ENCODE results near the gene ADNP2. TPM values are rescaled to one million over a fixed set of nuclear protein-coding genes. Genes with fewer than 3 reads are reported as not detected.

Gene ADNP2
- total RNA-seq, 2 donors from 2014 or later = 17.5 to 36.0 TPM

DNA sequence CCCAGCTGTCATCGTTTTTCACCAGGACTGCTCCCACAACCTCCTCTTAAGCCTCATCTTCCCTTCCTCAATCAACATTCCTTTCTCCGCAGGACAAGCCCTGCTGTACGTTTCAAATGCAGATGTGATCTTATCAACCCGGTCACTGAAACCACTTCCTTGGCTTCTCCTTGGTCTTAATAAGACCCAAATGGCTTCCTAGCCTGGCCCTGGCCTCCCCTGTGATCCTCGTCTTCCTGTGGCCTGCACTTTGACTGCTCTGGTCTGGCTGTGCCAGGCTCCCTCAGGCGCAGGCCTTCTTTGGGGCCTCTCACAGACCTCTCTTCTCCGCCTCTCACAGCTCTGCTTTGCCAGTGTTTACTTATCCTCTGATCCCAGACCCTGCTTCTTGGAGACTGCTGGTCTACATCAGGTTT, 4.7 kb upstream of the ADNP2 start:
- Histone ChIP-seq H3K4me3 (no peak overlapping the region), H3K27ac (no peak overlapping the region), H3K27me3 (replicated peaks; ENCODE audit: insufficient read depth) (no peaks in the 10 kb centered on the region), H3K4me1 (replicated peaks) (no peaks in the 10 kb centered on the region), H3K9me3 (no peaks in the 10 kb centered on the region), H3K36me3 (no peaks in the 10 kb centered on the region)
- no peak for DNase-seq (ENCODE audit: low spot score)
- TF ChIP-seq CTCF (IDR thresholded peaks at IDR 0.05) (no peak), POLR2AphosphoS5 (IDR thresholded peaks at IDR 0.05) (no peak), POLR2A (IDR thresholded peaks at IDR 0.05) (no peak)
- intact Hi-C loops (cut with DNase I) = no loop called here
- WGBS = 50% methylated on average over 7 of the region's 7 CpGs

GRCh38 chr18:80105369-80106167, 3.5 kb upstream of the ADNP2 start:
- H3K27ac ChIP-seq = no peak overlapping the region
- H3K27me3 ChIP-seq (replicated peaks; ENCODE audit: insufficient read depth) = no peaks in the 10 kb centered on the region
- 85% methylated on average over 13 of the region's 13 CpGs for WGBS
- H3K4me1 ChIP-seq (replicated peaks) = peaks cover 4% of the 10 kb centered on the region
- TF ChIP-seq POLR2A (IDR thresholded peaks at IDR 0.05) (no peak), POLR2AphosphoS5 (IDR thresholded peaks at IDR 0.05) (no peak), CTCF (IDR thresholded peaks at IDR 0.05) (no peak)
- no peaks in the 10 kb centered on the region for H3K9me3 ChIP-seq
- no peak overlapping the region for H3K4me3 ChIP-seq
- DNase-seq (ENCODE audit: low spot score) = no peak
- H3K36me3 ChIP-seq = no peaks in the 10 kb centered on the region
- intact Hi-C loops (cut with DNase I) = loop anchor here (5.0 kb wide), 1 partner anchor 68 kb away; no protein-coding TSS in a partner anchor

GRCh38 chr18:80106482-80107051, 2.5 kb upstream of the ADNP2 start:
- no peak for DNase-seq (ENCODE audit: low spot score)
- Histone ChIP-seq H3K27ac (no peak overlapping the region), H3K4me1 (replicated peaks) (peaks cover 5% of the 10 kb centered on the region), H3K9me3 (no peaks in the 10 kb centered on the region), H3K27me3 (replicated peaks; ENCODE audit: insufficient read depth) (no peaks in the 10 kb centered on the region), H3K36me3 (no peaks in the 10 kb centered on the region), H3K4me3 (no peak overlapping the region)
- TF ChIP-seq POLR2AphosphoS5 (IDR thresholded peaks at IDR 0.05) (no peak), CTCF (IDR thresholded peaks at IDR 0.05) (no peak), POLR2A (IDR thresholded peaks at IDR 0.05) (no peak)
- intact Hi-C loops (cut with DNase I) = loop anchor here (5.0 kb wide), 1 partner anchor 69 kb away; no protein-coding TSS in a partner anchor
- WGBS = 38% methylated on average over 5 of the region's 6 CpGs

DNA sequence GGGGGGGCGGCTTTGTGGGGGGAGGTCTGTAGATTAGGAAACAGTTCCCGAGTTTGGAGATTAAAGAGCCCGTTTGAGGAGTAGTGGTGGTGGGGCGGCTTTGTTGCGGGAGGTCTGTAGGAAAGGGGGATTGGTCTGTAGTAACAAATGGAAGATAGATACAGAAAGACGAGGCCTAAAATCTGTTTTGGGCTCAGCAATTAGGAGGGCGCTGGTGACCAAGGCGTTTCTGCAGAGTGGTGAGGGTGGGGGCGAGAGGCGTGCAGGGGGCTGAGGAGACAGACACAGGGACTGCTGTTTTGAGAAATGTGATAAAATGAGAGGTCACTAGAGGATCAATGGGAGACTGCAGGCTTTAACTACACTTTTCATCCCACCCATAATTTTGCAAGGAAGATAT, 1.6 kb upstream of the ADNP2 start:
- intact Hi-C loops (cut with DNase I) = loop anchor here (5.0 kb wide), 1 partner anchor 70 kb away; no protein-coding TSS in a partner anchor
- no peak for DNase-seq (ENCODE audit: low spot score)
- Histone ChIP-seq H3K27me3 (replicated peaks; ENCODE audit: insufficient read depth) (no peaks in the 10 kb centered on the region), H3K4me1 (replicated peaks) (peaks cover 5% of the 10 kb centered on the region), H3K27ac (no peak overlapping the region), H3K36me3 (no peaks in the 10 kb centered on the region), H3K9me3 (no peaks in the 10 kb centered on the region), H3K4me3 (no peak overlapping the region)
- TF ChIP-seq POLR2AphosphoS5 (IDR thresholded peaks at IDR 0.05) (no peak), CTCF (IDR thresholded peaks at IDR 0.05) (no peak), POLR2A (IDR thresholded peaks at IDR 0.05) (no peak)
- WGBS = 59% methylated on average over 10 of the region's 10 CpGs
